Neutrophil (primary cell): ENCODE data around the gene TCF12.

Experiments
- H3K27ac ChIP-seq: fragments of 200-600 bp; sonication (generic); 2 replicates; pipeline ENCODE4 v1.5.1; 2016; ENCODE audit warnings: mild to moderate bottlenecking, moderate library complexity
- H3K27me3 ChIP-seq: fragments of 200-600 bp; sonication (generic); 2 replicates; pipeline ENCODE4 v1.6.0; 2016; ENCODE audit warnings: mild to moderate bottlenecking
- H3K36me3 ChIP-seq: fragments of 200-600 bp; sonication (generic); 2 replicates; pipeline ENCODE4 v1.5.1; 2017
- H3K4me1 ChIP-seq, 2 experiments: fragments of 200-600 bp in 1 of 2; sonication (generic) in 1 of 2; 1 replicate in 1 of 2; 2 replicates in 1 of 2; pipeline versions ENCODE4 v1.5.1 to v1.6.1; 2013 to 2016; ENCODE audit warnings: low read depth in 1 of 2, low read length in 1 of 2, mild to moderate bottlenecking in 1 of 2, moderate library complexity in 1 of 2; ENCODE audit not compliant: control insufficient read depth in 1 of 2, insufficient read depth in 1 of 2
- H3K4me3 ChIP-seq, 2 experiments: fragments of 200-600 bp in 1 of 2; sonication (generic) in 1 of 2; 1 replicate in 1 of 2; 2 replicates in 1 of 2; pipeline ENCODE4 v1.5.1; 2013 to 2016; ENCODE audit warnings: low read depth in 1 of 2, low read length in 1 of 2, mild to moderate bottlenecking in 1 of 2, moderate library complexity in 1 of 2
- H3K9me3 ChIP-seq: fragments of 200-600 bp; sonication (generic); 2 replicates; pipeline ENCODE4 v1.5.1; 2016
- CTCF ChIP-seq: fragments of 200-600 bp; sonication (generic); IDR thresholded peaks from 2 replicates; pipeline ENCODE4 v1.5.1; 2016; ENCODE audit warnings: antibody characterized with exemption

TCF12 gene

GRCh38 chr15:56965231-56966013 is 47.0 kb downstream of the TCF12 start:
- Histone ChIP-seq H3K4me1 (no peaks in the 10 kb centered on the region), H3K4me3 (no peak overlapping the region), H3K9me3 (no peaks in the 10 kb centered on the region), H3K36me3 (no peaks in the 10 kb centered on the region), H3K27me3 (no peaks in the 10 kb centered on the region), H3K27ac (no peak overlapping the region)
- TF ChIP-seq CTCF: no peak

- Histone ChIP-seq H3K27me3 (no peaks in the 10 kb centered on the region), H3K9me3 (no peaks in the 10 kb centered on the region), H3K4me3 (no peak overlapping the region), H3K27ac (no peak overlapping the region), H3K4me1 (no peaks in the 10 kb centered on the region), H3K36me3 (no peaks in the 10 kb centered on the region)
- no peak for TF ChIP-seq CTCF
These were observed 48.9 kb downstream of the TCF12 start for GRCh38 chr15:56967336-56967735.

- no peaks in the 10 kb centered on the region for H3K4me1 ChIP-seq
- H3K9me3 ChIP-seq: no peaks in the 10 kb centered on the region
- H3K27ac ChIP-seq: no peak overlapping the region
- no peaks in the 10 kb centered on the region for H3K27me3 ChIP-seq
- TF ChIP-seq CTCF: no peak
- no peak overlapping the region for H3K4me3 ChIP-seq
- H3K36me3 ChIP-seq: no peaks in the 10 kb centered on the region
These were observed 49.8 kb downstream of the TCF12 start for GRCh38 chr15:56968256-56968655.

GRCh38 chr15:56968821-56969220 is 50.4 kb downstream of the TCF12 start:
- H3K27ac ChIP-seq: no peak overlapping the region
- no peaks in the 10 kb centered on the region for H3K9me3 ChIP-seq
- H3K36me3 ChIP-seq: no peaks in the 10 kb centered on the region
- H3K27me3 ChIP-seq: no peaks in the 10 kb centered on the region
- H3K4me1 ChIP-seq: no peaks in the 10 kb centered on the region
- H3K4me3 ChIP-seq: no peak overlapping the region
- TF ChIP-seq CTCF: no peak

GRCh38 chr15:56969265-56969895 is 50.9 kb downstream of the TCF12 start:
- Histone ChIP-seq H3K27ac (no peak overlapping the region), H3K4me1 (no peaks in the 10 kb centered on the region), H3K9me3 (no peaks in the 10 kb centered on the region), H3K4me3 (no peak overlapping the region), H3K36me3 (no peaks in the 10 kb centered on the region), H3K27me3 (no peaks in the 10 kb centered on the region)
- TF ChIP-seq CTCF: no peak
